Astrocyte of the cerebellum (primary cell): ENCODE data around the gene NOP14.
"Not testable (repeated sequence)": the region's sequence is repeated elsewhere in the genome, so short reads cannot be mapped to it uniquely, and the experiment has no call there.

ENCODE experiments used
- DNase-seq: peaks from one replicate; pipeline ENCODE4 v3.0.0-alpha.2; 2011; ENCODE audit warnings: low read depth
- H3K4me3 ChIP-seq: 2 replicates; pipeline ENCODE4 v1.5.1; 2011; ENCODE audit warnings: mild to moderate bottlenecking, low read depth, low read length, moderate library complexity
- in situ Hi-C: cut with HindIII; loops from 2 replicates; pipeline ENCODE4 v1.10.0; 2017; ENCODE audit warnings: low sequenced_read_pairs
- TF ChIP-seq, protein P1 (sequence below): IDR thresholded peaks from 2 replicates; pipeline ENCODE4 v1.5.1; 2012; ENCODE audit warnings: low read length, low read depth, moderate library complexity, mild to moderate bottlenecking; ENCODE audit errors: missing control alignments

NOP14 gene

GRCh38 chr4:2941138-2942036, 21.8 kb downstream of the NOP14 start:
- TF ChIP-seq, protein P1, sequence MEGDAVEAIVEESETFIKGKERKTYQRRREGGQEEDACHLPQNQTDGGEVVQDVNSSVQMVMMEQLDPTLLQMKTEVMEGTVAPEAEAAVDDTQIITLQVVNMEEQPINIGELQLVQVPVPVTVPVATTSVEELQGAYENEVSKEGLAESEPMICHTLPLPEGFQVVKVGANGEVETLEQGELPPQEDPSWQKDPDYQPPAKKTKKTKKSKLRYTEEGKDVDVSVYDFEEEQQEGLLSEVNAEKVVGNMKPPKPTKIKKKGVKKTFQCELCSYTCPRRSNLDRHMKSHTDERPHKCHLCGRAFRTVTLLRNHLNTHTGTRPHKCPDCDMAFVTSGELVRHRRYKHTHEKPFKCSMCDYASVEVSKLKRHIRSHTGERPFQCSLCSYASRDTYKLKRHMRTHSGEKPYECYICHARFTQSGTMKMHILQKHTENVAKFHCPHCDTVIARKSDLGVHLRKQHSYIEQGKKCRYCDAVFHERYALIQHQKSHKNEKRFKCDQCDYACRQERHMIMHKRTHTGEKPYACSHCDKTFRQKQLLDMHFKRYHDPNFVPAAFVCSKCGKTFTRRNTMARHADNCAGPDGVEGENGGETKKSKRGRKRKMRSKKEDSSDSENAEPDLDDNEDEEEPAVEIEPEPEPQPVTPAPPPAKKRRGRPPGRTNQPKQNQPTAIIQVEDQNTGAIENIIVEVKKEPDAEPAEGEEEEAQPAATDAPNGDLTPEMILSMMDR = no peak
- no peak overlapping the region for H3K4me3 ChIP-seq
- DNase-seq = no peak
- in situ Hi-C loops = no loop called here

DNA sequence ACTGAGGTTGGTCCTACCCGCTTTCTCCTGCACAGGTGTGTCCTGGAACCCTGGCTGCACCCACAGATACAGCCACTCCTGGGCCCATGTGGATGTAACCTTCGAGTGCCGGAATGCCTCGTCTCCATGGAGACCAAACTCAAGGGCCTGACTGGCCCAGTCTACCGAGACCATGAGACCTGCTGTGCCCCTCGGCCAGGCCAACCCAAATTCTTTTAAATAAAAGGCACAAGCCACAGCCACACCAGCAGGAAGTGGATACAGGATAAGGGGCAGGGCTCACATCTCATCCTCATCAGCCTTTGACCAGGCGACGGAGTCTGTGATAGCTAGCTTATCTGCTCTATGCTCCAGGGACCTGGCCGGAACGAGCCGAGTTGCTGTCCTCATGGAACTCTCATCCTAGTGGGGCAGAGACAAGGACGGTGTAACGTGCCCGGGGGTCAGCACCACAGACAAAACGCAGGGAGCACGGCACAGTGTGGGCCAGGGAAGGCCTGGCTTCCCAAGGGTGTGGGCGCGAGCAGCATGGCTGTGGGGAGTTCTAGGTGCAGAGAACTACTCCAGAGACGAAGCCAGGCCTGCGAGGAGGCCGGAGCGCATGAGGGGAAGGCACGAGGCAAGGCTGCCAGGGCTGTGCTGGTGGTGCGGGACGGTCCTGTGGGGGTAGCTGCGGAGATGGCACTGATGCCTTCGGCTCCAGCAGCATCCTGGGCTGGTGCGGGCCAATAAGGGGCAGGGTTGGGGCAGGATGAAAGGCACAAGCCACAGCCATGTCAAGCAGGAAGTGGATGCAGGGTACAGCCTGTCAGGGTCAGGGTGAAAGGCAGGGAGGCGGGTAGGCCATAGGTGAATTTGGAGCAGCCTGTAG, 22.7 kb downstream of the NOP14 start:
- DNase-seq = no peak
- in situ Hi-C loops = no loop called here
- TF ChIP-seq, protein P1 = no peak
- no peak overlapping the region for H3K4me3 ChIP-seq

DNA sequence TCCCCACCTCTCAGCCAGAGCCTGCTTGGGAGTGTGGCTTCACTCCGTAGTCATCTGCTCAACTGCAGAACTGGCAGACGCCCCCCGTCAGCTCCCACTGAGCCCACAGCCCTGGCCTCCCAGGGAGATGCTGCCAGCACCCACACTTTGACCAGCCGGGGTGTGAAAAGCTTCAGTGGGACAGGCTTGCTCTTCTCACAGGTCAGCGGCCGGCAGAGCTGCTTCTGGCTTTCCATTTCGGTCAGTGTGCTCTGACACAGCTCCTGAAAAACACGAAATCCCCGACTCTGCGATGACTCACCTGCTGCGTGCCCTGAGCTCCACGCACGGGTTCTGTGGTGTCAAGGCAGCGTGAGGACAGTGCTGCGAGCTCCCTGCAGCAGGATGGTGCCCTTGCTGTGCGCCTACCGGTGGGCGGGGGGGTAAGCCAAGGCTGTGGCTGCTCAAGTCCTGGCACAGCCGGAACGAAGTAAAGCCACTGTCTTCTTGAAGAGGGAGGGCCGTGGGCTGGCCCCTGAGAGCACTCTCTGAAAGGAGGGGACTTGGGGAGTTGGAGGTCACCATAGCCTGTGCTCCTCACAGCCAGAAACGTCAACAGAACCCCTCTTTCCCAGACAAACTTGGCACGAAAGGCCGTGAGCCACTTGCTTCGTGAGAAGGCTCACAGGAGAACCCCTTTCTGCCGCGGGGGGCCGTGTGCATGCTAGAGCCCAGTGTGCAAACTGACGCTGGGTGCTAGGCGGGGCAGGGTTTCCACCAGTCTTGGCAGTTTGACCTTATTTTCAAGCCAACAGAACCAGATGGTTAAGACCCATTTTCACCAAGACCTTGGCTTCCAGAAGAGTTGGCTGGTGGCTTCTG, 23.6 kb downstream of the NOP14 start:
- TF ChIP-seq, protein P1 = no peak
- DNase-seq = no peak
- in situ Hi-C loops = loop anchor here (5.0 kb wide), 1 partner anchor 53 kb away; no protein-coding TSS in a partner anchor

GRCh38 chr4:2938906-2939305, 24.3 kb downstream of the NOP14 start:
- no peak for DNase-seq
- in situ Hi-C loops = loop anchor here (5.0 kb wide), 1 partner anchor 53 kb away; no protein-coding TSS in a partner anchor
- TF ChIP-seq, protein P1 = no peak
- no peak overlapping the region for H3K4me3 ChIP-seq

More for the DNA sequence above, 23.6 kb downstream of the NOP14 start:
- no peak overlapping the region for H3K4me3 ChIP-seq

DNA sequence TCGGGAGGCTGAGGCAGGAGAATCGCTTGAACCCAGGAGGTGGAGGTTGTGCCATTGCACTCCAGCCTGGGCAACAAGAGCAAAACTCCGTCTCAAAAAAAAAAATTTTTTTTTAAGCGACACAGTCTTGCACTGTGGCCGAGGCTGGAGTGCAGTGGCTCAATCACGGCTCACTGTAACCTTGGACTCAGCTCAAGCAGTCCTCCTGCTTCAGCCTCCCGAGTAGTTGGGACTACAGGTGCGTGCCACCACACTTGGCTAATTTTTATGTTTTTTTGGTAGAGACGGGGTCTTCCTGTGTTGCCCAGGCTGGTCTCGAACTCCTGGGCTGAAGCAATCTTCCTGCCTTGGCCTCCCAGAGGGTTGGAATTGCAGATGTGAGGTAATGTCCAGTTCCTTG, 24.8 kb downstream of the NOP14 start:
- DNase-seq, H3K4me3 ChIP-seq: not testable (repeated sequence)
- in situ Hi-C loops = loop anchor here (5.0 kb wide), 1 partner anchor 54 kb away; no protein-coding TSS in a partner anchor

GRCh38 chr4:2937986-2938385, 25.2 kb downstream of the NOP14 start:
- TF ChIP-seq, protein P1 = no peak
- no peak overlapping the region for H3K4me3 ChIP-seq
- in situ Hi-C loops = loop anchor here (5.0 kb wide), 1 partner anchor 54 kb away; no protein-coding TSS in a partner anchor
- no peak for DNase-seq
